ENCODE results near the gene PRICKLE1. TPM values are rescaled to one million over a fixed set of nuclear protein-coding genes. Genes with fewer than 3 reads are reported as not detected.

The PRICKLE1 gene
- total RNA-seq, 2 experiments from 2014 or later: 0.19 TPM; not detected in 1

DNA sequence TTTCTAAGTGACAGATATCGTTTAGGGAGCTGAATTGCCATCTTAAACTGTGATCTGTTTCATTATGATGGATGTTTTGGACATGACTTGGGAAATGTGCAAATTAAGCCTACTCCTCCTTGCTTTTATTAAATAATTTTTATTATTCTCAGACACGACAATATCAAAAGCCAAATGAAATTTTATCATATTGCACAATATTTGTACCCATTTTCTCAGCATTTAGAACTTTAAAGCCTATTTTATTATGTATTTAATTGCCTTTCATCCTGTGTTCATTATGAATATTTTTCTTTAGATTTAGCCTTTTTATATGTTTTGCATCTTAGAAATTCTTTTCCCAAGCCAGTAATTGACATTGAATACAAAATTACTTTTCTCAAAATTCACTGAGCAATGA lies 160.7 kb downstream of the PRICKLE1 start:
- Histone ChIP-seq H3K27ac (ENCODE audit: low read depth, low read length, poor library complexity, severe bottlenecking) (no peak overlapping the region), H3K4me2 (ENCODE audit: low read length) (no peak overlapping the region), H3K4me1 (ENCODE audit: insufficient read depth, low read length, poor library complexity, severe bottlenecking) (no peaks in the 10 kb centered on the region), H4K20me1 (ENCODE audit: insufficient read depth, low read length) (no peaks in the 10 kb centered on the region), H3K9me2 (ENCODE audit: insufficient read depth, low read length) (no peaks in the 10 kb centered on the region), H3K79me2 (ENCODE audit: insufficient read depth, low read depth, low read length) (no peaks in the 10 kb centered on the region), H2AFZ (ENCODE audit: low read length) (no peak overlapping the region), H3K36me3 (ENCODE audit: insufficient read depth, low read length) (peaks cover 26% of the 10 kb centered on the region), H3K4me3 (ENCODE audit: low read depth, low read length, poor library complexity, severe bottlenecking) (no peak overlapping the region), H3K9me3 (ENCODE audit: low read length) (no peaks in the 10 kb centered on the region)
- TF ChIP-seq EZH2phosphoT487 (IDR thresholded peaks at IDR 0.05; ENCODE audit: borderline replicate concordance, low read depth, low read length): no peak
- TF ChIP-seq, protein P1, sequence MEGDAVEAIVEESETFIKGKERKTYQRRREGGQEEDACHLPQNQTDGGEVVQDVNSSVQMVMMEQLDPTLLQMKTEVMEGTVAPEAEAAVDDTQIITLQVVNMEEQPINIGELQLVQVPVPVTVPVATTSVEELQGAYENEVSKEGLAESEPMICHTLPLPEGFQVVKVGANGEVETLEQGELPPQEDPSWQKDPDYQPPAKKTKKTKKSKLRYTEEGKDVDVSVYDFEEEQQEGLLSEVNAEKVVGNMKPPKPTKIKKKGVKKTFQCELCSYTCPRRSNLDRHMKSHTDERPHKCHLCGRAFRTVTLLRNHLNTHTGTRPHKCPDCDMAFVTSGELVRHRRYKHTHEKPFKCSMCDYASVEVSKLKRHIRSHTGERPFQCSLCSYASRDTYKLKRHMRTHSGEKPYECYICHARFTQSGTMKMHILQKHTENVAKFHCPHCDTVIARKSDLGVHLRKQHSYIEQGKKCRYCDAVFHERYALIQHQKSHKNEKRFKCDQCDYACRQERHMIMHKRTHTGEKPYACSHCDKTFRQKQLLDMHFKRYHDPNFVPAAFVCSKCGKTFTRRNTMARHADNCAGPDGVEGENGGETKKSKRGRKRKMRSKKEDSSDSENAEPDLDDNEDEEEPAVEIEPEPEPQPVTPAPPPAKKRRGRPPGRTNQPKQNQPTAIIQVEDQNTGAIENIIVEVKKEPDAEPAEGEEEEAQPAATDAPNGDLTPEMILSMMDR (conservative IDR thresholded peaks at IDR 0.05; ENCODE audit: low read length): no peak
- intact Hi-C loops (cut with micrococcal nuclease; ENCODE audit: unreplicated experiment): no loop called here
- ChIA-PET POLR2A (interaction anchor here (0.6 to 1.0 kb wide), 3 partner anchors 16 to 379 kb away, joined by 3 to 4 read pairs (median 3); no protein-coding TSS in a partner anchor), CTCF (ENCODE audit: unreplicated experiment) (no interaction called here)
- no peak for DNase-seq (ENCODE audit: low spot score)
- no TSS peak for BruUV-seq (replicated peaks)

DNA sequence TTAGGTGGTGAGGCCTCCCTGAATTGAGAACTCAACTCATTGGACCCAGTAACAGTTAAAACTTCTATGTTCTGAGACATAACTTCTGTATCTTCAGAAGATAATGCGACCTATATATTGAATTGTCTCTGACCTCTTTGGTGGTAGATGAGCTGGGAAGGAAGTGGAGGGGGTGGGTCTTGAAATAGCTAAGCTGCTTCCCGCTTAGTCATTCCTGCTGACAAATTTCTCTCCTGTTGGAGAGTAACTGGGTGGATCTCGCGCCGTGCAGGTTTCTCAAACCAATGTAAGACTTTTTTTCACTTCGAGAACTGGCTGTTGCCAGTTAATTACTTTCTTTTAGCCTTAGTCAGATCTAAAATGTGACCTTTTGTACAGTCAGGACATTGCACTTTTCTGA lies 162.8 kb downstream of the PRICKLE1 start:
- no peak overlapping the region for H3K27ac ChIP-seq (ENCODE audit: low read depth, low read length, poor library complexity, severe bottlenecking)
- no peak for DNase-seq (ENCODE audit: low spot score)
- BruUV-seq (replicated peaks): no TSS peak
- H3K36me3 ChIP-seq (ENCODE audit: insufficient read depth, low read length): peaks cover 13% of the 10 kb centered on the region
- no peaks in the 10 kb centered on the region for H3K9me2 ChIP-seq (ENCODE audit: insufficient read depth, low read length)
- no peak overlapping the region for H2AFZ ChIP-seq (ENCODE audit: low read length)
- ChIA-PET CTCF (ENCODE audit: unreplicated experiment) (no interaction called here), POLR2A (no interaction called here)
- H4K20me1 ChIP-seq (ENCODE audit: insufficient read depth, low read length): no peaks in the 10 kb centered on the region
- intact Hi-C loops (cut with micrococcal nuclease; ENCODE audit: unreplicated experiment): no loop called here
- no peaks in the 10 kb centered on the region for H3K79me2 ChIP-seq (ENCODE audit: insufficient read depth, low read depth, low read length)
- TF ChIP-seq, protein P1 (conservative IDR thresholded peaks at IDR 0.05; ENCODE audit: low read length): no peak
- TF ChIP-seq EZH2phosphoT487 (IDR thresholded peaks at IDR 0.05; ENCODE audit: borderline replicate concordance, low read depth, low read length): no peak
- no peak overlapping the region for H3K4me2 ChIP-seq (ENCODE audit: low read length)
- H3K9me3 ChIP-seq (ENCODE audit: low read length): no peaks in the 10 kb centered on the region
- no peaks in the 10 kb centered on the region for H3K4me1 ChIP-seq (ENCODE audit: insufficient read depth, low read length, poor library complexity, severe bottlenecking)
- no peak overlapping the region for H3K4me3 ChIP-seq (ENCODE audit: low read depth, low read length, poor library complexity, severe bottlenecking)

DNA sequence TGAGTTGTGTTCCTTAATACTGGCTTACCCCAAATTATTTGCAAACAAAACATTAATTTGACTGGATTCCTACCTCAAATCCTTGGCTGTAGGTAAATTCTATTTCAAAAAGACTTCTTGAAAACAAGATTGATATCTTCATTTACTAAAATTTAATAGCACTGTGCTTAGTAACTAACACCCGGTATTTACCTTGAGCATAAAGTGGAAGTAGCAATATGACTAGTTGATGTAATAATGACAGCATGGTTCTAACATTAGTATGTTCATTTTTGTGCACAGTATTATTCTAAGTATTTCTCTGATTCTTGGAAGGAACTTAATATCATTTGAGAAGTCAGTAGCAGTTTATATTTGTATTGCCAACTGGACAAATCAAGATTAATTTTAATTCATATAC lies 166.8 kb downstream of the PRICKLE1 start:
- DNase-seq (ENCODE audit: low spot score): no peak
- CTCF ChIA-PET (ENCODE audit: unreplicated experiment): no interaction called here
- Histone ChIP-seq H3K27ac (ENCODE audit: low read depth, low read length, poor library complexity, severe bottlenecking) (no peak overlapping the region), H3K9me3 (ENCODE audit: low read length) (no peaks in the 10 kb centered on the region), H3K9me2 (ENCODE audit: insufficient read depth, low read length) (no peaks in the 10 kb centered on the region), H3K79me2 (ENCODE audit: insufficient read depth, low read depth, low read length) (no peaks in the 10 kb centered on the region), H2AFZ (ENCODE audit: low read length) (no peak overlapping the region), H3K36me3 (ENCODE audit: insufficient read depth, low read length) (peaks cover 3% of the 10 kb centered on the region; the same call in 1 of the 2 replicates), H4K20me1 (ENCODE audit: insufficient read depth, low read length) (no peaks in the 10 kb centered on the region), H3K4me3 (ENCODE audit: low read depth, low read length, poor library complexity, severe bottlenecking) (no peak overlapping the region), H3K4me2 (ENCODE audit: low read length) (no peak overlapping the region), H3K4me1 (ENCODE audit: insufficient read depth, low read length, poor library complexity, severe bottlenecking) (no peaks in the 10 kb centered on the region)
- no TSS peak for BruUV-seq (replicated peaks)
- POLR2A ChIA-PET: no interaction called here
- intact Hi-C loops (cut with micrococcal nuclease; ENCODE audit: unreplicated experiment): no loop called here
- TF ChIP-seq EZH2phosphoT487 (IDR thresholded peaks at IDR 0.05; ENCODE audit: borderline replicate concordance, low read depth, low read length): no peak
- TF ChIP-seq, protein P1 (conservative IDR thresholded peaks at IDR 0.05; ENCODE audit: low read length): no peak
